ENCODE measurements around the gene MTREX.

DNA sequence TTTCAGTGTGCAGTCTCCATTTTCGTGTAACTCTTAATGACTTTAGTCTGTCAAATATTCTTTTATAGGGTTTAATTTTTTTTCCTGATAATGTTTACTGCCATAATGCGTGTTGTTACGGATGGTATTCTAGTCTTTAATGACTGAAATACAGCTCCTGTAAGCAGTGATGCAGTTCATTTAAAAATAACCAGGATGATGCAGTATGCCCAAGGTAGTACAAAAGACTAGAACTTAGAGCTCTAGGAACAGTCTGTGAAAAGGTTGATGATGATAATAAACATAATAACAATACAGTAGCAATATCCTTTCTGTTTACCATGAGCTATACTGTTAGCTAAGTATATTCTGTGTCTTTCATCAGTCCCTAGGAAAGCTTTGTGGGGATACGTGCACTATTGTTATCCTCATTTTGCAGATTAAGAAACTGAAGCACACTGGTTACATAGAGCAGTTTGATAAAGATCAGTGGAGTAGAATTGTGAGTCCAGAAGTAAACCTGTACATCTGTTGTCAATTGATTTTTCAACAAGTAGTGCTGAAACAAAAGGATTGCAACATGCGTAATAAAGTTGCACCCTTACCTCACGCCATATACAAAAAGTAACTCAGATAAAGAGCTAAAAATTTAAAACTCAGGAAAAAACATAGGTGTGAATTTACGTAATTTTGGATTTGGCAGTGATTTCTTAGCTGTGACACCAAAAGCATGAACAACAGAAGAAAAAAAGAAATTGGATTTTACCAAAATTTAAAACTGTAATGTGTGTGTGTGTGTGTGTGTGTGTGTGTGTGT is 64.5 kb downstream of the MTREX start:
- TF ChIP-seq, protein P1, sequence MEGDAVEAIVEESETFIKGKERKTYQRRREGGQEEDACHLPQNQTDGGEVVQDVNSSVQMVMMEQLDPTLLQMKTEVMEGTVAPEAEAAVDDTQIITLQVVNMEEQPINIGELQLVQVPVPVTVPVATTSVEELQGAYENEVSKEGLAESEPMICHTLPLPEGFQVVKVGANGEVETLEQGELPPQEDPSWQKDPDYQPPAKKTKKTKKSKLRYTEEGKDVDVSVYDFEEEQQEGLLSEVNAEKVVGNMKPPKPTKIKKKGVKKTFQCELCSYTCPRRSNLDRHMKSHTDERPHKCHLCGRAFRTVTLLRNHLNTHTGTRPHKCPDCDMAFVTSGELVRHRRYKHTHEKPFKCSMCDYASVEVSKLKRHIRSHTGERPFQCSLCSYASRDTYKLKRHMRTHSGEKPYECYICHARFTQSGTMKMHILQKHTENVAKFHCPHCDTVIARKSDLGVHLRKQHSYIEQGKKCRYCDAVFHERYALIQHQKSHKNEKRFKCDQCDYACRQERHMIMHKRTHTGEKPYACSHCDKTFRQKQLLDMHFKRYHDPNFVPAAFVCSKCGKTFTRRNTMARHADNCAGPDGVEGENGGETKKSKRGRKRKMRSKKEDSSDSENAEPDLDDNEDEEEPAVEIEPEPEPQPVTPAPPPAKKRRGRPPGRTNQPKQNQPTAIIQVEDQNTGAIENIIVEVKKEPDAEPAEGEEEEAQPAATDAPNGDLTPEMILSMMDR (IDR thresholded peaks at IDR 0.05; ENCODE audit: poor library complexity) = no peak
- TF ChIP-seq EZH2phosphoT487 (IDR thresholded peaks at IDR 0.05; ENCODE audit: low read depth, severe bottlenecking, unreplicated experiment) = no peak

Data from hepatocyte (in vitro differentiated cells).